Occipital lobe (tissue), 2 donors: ENCODE measurements around the gene PXMP4. TPM values are rescaled to one million over a fixed set of nuclear protein-coding genes. Genes with fewer than 3 reads are reported as not detected.
"Not testable (repeated sequence)": the region's sequence is repeated elsewhere in the genome, so short reads cannot be mapped to it uniquely, and the experiment has no call there.

ENCODE experiments used
- DNase-seq: peaks from one replicate; lab custom pipeline; 2025; lab: John Stamatoyannopoulos, UW
- total RNA-seq: library from RNA; depleted of rRNA; stranded (reverse); fragments of >200 nt; gene quantifications from one replicate; pipeline ENCODE4 v1.2.3, GENCODE V29; 2014

PXMP4 gene
- total RNA-seq: 12.5 TPM

- DNase-seq: peak; percentile 95
Observed at GRCh38 chr20:33719989-33720709, at the start of gene PXMP4. PXMP4 (minus strand) TSS chr20:33720310; CDS start chr20:33720207, 103 bp downstream.

GRCh38 chr20:33769043-33769442, 48.9 kb upstream of the PXMP4 start:
- no peak for DNase-seq

- no peak for DNase-seq
Observed at GRCh38 chr20:33767777-33768138, 47.6 kb upstream of the PXMP4 start.

- no peak for DNase-seq
Observed at GRCh38 chr20:33766686-33767085, 46.6 kb upstream of the PXMP4 start.

- DNase-seq: no peak
Observed at GRCh38 chr20:33765592-33765991, 45.5 kb upstream of the PXMP4 start.

GRCh38 chr20:33765099-33765498, 45.0 kb upstream of the PXMP4 start:
- DNase-seq: no peak

GRCh38 chr20:33761698-33762250, 41.7 kb upstream of the PXMP4 start:
- no peak for DNase-seq

GRCh38 chr20:33757458-33757857, 37.3 kb upstream of the PXMP4 start:
- no peak for DNase-seq

GRCh38 chr20:33757046-33757445, 36.9 kb upstream of the PXMP4 start:
- DNase-seq: no peak

GRCh38 chr20:33755936-33756490, 35.9 kb upstream of the PXMP4 start:
- DNase-seq: not testable (repeated sequence)

- no peak for DNase-seq
Observed at GRCh38 chr20:33753763-33754162, 33.7 kb upstream of the PXMP4 start.

GRCh38 chr20:33753143-33753542, 33.0 kb upstream of the PXMP4 start:
- DNase-seq: no peak

GRCh38 chr20:33751775-33752174, 31.7 kb upstream of the PXMP4 start:
- DNase-seq: no peak

GRCh38 chr20:33746325-33746998, 26.4 kb upstream of the PXMP4 start:
- no peak for DNase-seq

- DNase-seq: no peak
Observed at GRCh38 chr20:33744773-33745385, 24.8 kb upstream of the PXMP4 start.

- DNase-seq: no peak
Observed at GRCh38 chr20:33744181-33744580, 24.1 kb upstream of the PXMP4 start.

GRCh38 chr20:33740189-33740588, 20.1 kb upstream of the PXMP4 start:
- no peak for DNase-seq

- DNase-seq: no peak
Observed at GRCh38 chr20:33739493-33739892, 19.4 kb upstream of the PXMP4 start.

- no peak for DNase-seq
Observed at GRCh38 chr20:33736962-33737361, 16.9 kb upstream of the PXMP4 start.

- no peak for DNase-seq
Observed at GRCh38 chr20:33733654-33734576, 13.8 kb upstream of the PXMP4 start.
